Subcutaneous abdominal adipose tissue (tissue), 5 donors: ENCODE measurements around the gene RAC3.

ENCODE experiments used
- H3K27ac ChIP-seq: one replicate; pipeline ENCODE4 v1.7.0; 2013; ENCODE audit warnings: low read depth, mild to moderate bottlenecking, inconsistent platforms, low read length, moderate library complexity
- H3K27me3 ChIP-seq, 5 donors: one replicate each; pipeline ENCODE4 v1.7.0; 2013; ENCODE audit warnings: low read length in 5 of 5, inconsistent platforms in 1 of 5; ENCODE audit not compliant: control insufficient read depth in 5 of 5, insufficient read depth in 4 of 5
- H3K36me3 ChIP-seq, 5 donors: one replicate each; pipeline ENCODE4 v1.7.0; 2013; ENCODE audit warnings: low read length in 5 of 5; ENCODE audit not compliant: control insufficient read depth in 5 of 5, insufficient read depth in 5 of 5
- H3K4me1 ChIP-seq, 5 donors: one replicate each; pipeline ENCODE4 v1.7.0; 2013; ENCODE audit warnings: low read length in 5 of 5, mild to moderate bottlenecking in 3 of 5, moderate library complexity in 1 of 5; ENCODE audit not compliant: control insufficient read depth in 5 of 5, insufficient read depth in 5 of 5
- H3K4me3 ChIP-seq, 5 donors: one replicate each; pipeline ENCODE4 v1.7.0; 2013; ENCODE audit warnings: low read length in 5 of 5, low read depth in 1 of 5
- H3K9ac ChIP-seq, 5 donors: one replicate each; pipeline ENCODE4 v1.7.0; 2013; ENCODE audit warnings: low read length in 5 of 5, mild to moderate bottlenecking in 4 of 5, moderate library complexity in 3 of 5
- H3K9me3 ChIP-seq, 5 donors: one replicate each; pipeline ENCODE4 v1.7.0; 2013; ENCODE audit warnings: low read length in 5 of 5; ENCODE audit not compliant: control insufficient read depth in 5 of 5
- donor health status: healthy.
- donor health status: healthy.
- donor health status: healthy.
- donor health status: healthy.
- donor health status: healthy.

RAC3 gene

GRCh38 chr17:81992306-81993102 is 39.0 kb upstream of the RAC3 start:
- no peak overlapping the region for H3K4me3 ChIP-seq
- no peaks in the 10 kb centered on the region for H3K27me3 ChIP-seq
- H3K36me3 ChIP-seq, result peaks cover 0 to 45% (median 23%) of the 10 kb centered on the region in 5 donors
- H3K27ac ChIP-seq, result no peak overlapping the region
- no peaks in the 10 kb centered on the region for H3K9me3 ChIP-seq
- H3K9ac ChIP-seq, result no peak overlapping the region
- peaks cover 0 to 16% (median 12%) of the 10 kb centered on the region in 5 donors for H3K4me1 ChIP-seq

- Histone ChIP-seq H3K27me3 (no peaks in the 10 kb centered on the region), H3K9me3 (no peaks in the 10 kb centered on the region), H3K9ac (no peak overlapping the region), H3K36me3 (peaks cover 0 to 47% (median 21%) of the 10 kb centered on the region in 5 donors), H3K4me3 (no peak overlapping the region), H3K4me1 (peaks cover 0 to 16% (median 12%) of the 10 kb centered on the region in 5 donors), H3K27ac (no peak overlapping the region)
These were observed 37.5 kb upstream of the RAC3 start for GRCh38 chr17:81993729-81994592.

DNA sequence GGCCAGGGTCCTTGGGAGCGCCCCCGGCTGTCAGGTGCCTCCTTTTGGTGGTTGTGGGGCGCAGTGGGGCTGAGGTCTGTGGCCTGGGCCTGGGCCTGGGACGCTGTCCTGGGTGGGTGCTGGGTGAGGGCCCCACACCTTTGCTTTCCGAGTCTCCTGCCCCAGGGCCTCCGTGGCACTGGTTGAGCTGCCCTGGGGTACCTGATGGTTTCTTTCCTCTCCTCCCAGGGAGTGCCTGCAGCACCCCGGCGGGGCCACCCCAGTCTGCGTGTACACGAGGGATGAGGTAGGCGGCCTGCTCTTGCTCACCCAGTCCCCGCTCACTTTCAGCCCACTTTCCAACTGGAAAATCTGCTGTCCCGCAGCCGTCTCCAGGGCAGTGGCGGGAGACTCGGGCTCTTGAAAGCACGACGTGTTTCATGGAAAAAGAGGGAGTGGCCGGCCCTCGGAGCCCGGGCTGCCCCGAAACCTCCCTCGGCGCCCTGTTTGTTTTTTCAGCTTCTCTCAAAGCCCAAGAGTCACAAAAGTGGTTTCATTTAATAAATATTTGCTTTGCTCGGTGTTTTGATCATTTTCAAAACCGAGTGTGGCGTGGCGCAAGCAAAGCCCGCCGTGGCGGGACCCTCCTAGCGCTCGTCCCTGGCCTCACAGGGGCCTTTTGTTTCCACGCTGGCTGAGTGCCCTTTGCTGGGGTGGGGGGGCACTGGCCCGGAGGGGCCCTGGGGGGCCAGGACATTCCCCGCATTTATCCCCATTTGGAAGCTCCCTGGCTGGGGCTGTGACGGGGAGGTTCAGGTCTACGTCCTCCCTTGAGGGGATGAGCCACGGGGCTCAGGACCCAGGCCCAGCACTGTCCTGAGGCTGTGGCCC is 36.6 kb upstream of the RAC3 start:
- peaks cover 0 to 16% (median 12%) of the 10 kb centered on the region in 5 donors for H3K4me1 ChIP-seq

GRCh38 chr17:81995463-81996231 is 35.8 kb upstream of the RAC3 start:
- H3K9ac ChIP-seq, result no peak overlapping the region
- H3K4me3 ChIP-seq, result no peak overlapping the region
- no peaks in the 10 kb centered on the region for H3K27me3 ChIP-seq
- no peaks in the 10 kb centered on the region for H3K9me3 ChIP-seq
- H3K4me1 ChIP-seq, result peaks cover 0 to 16% (median 12%) of the 10 kb centered on the region in 5 donors
- no peak overlapping the region for H3K27ac ChIP-seq
- H3K36me3 ChIP-seq, result peaks cover 0 to 38% (median 21%) of the 10 kb centered on the region in 5 donors

More for the DNA sequence above, 36.6 kb upstream of the RAC3 start:
- no peak overlapping the region for H3K27ac ChIP-seq
- H3K36me3 ChIP-seq, result peaks cover 0 to 43% (median 21%) of the 10 kb centered on the region in 5 donors
- H3K27me3 ChIP-seq, result no peaks in the 10 kb centered on the region
- H3K4me3 ChIP-seq, result no peak overlapping the region
- H3K9me3 ChIP-seq, result no peaks in the 10 kb centered on the region
- no peak overlapping the region for H3K9ac ChIP-seq

GRCh38 chr17:81996232-81996756 is 35.2 kb upstream of the RAC3 start:
- no peak overlapping the region for H3K27ac ChIP-seq
- H3K9me3 ChIP-seq, result no peaks in the 10 kb centered on the region
- peaks cover 0 to 37% (median 21%) of the 10 kb centered on the region in 5 donors for H3K36me3 ChIP-seq
- no peaks in the 10 kb centered on the region for H3K27me3 ChIP-seq
- no peak overlapping the region for H3K9ac ChIP-seq
- H3K4me3 ChIP-seq, result no peak overlapping the region
- H3K4me1 ChIP-seq, result peaks cover 0 to 15% (median 10%) of the 10 kb centered on the region in 5 donors

GRCh38 chr17:81996757-81997441 is 34.6 kb upstream of the RAC3 start:
- Histone ChIP-seq H3K27ac (no peak overlapping the region), H3K36me3 (peaks cover 0 to 33% (median 21%) of the 10 kb centered on the region in 5 donors)

GRCh38 chr17:81998212-81998611 is 33.3 kb upstream of the RAC3 start:
- no peak overlapping the region for H3K9ac ChIP-seq
- peaks cover under 1 to 5% (median 1%) of the 10 kb centered on the region in 5 donors for H3K4me1 ChIP-seq

More at GRCh38 chr17:81996757-81997441, 34.6 kb upstream of the RAC3 start:
- Histone ChIP-seq H3K9ac (no peak overlapping the region), H3K4me1 (peaks cover 0 to 9% (median 5%) of the 10 kb centered on the region in 5 donors), H3K27me3 (no peaks in the 10 kb centered on the region), H3K9me3 (no peaks in the 10 kb centered on the region), H3K4me3 (no peak overlapping the region)

GRCh38 chr17:81998691-81999438 is 32.6 kb upstream of the RAC3 start:
- no peaks in the 10 kb centered on the region for H3K9me3 ChIP-seq
- no peak overlapping the region for H3K9ac ChIP-seq
- no peak overlapping the region for H3K27ac ChIP-seq
- H3K36me3 ChIP-seq, result peaks cover 0 to 27% (median 15%) of the 10 kb centered on the region in 5 donors
- no peaks in the 10 kb centered on the region for H3K27me3 ChIP-seq
- H3K4me3 ChIP-seq, result no peak overlapping the region
- peaks cover 2 to 11% (median 8%) of the 10 kb centered on the region in 5 donors for H3K4me1 ChIP-seq

More at GRCh38 chr17:81998212-81998611, 33.3 kb upstream of the RAC3 start:
- Histone ChIP-seq H3K36me3 (peaks cover 0 to 33% (median 21%) of the 10 kb centered on the region in 5 donors), H3K27ac (no peak overlapping the region), H3K9me3 (no peaks in the 10 kb centered on the region), H3K4me3 (no peak overlapping the region), H3K27me3 (no peaks in the 10 kb centered on the region)
